ENCODE data around the gene SNAP47. TPM values are rescaled to one million over a fixed set of nuclear protein-coding genes. Genes with fewer than 3 reads are reported as not detected.

Gene SNAP47
- total RNA-seq, 4 donors from 2014 or later, result 35.8 to 51.0 (median 42.9) TPM

GRCh38 chr1:227746676-227747075, 11.4 kb downstream of the SNAP47 start:
- WGBS, result 74% methylated on average over 6 of the region's 6 CpGs
- no peak overlapping the region for H3K27ac ChIP-seq
- DNase-seq (ENCODE audit: low spot score in 2 of 2), result no peak
- H3K4me3 ChIP-seq, result no peak overlapping the region
- no peak for TF ChIP-seq POLR2A (IDR thresholded peaks at IDR 0.05)
- no peak for TF ChIP-seq EP300 (IDR thresholded peaks at IDR 0.05)
- no peak for TF ChIP-seq POLR2AphosphoS5 (IDR thresholded peaks at IDR 0.05)
- TF ChIP-seq CTCF (IDR thresholded peaks at IDR 0.05), result no peak
- H3K27me3 ChIP-seq, result no peaks in the 10 kb centered on the region
- H3K9me3 ChIP-seq, result no peaks in the 10 kb centered on the region
- peaks cover 27% of the 10 kb centered on the region for H3K36me3 ChIP-seq
- H3K4me1 ChIP-seq, result peaks cover 12% of the 10 kb centered on the region

DNA sequence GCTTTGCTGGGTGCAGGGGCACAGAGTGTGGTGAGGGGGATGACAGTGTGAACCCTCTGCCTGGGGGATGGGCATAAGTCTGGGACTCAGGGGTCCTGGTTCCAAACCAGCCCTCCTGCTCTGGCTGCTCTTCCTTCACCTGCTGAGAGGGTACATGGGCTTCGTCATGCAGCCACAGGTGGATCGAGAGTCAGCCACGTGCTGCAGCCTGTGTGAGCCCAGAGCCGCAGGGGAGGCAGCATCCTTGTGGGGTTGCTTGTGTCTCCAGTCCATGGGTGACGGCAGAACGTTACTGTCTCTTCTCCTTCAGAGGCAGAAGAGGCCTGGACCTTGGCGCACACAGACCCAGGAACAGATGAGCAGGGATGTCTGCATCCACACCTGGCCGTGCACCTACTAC, 12.1 kb downstream of the SNAP47 start:
- Histone ChIP-seq H3K36me3 (peaks cover 27% of the 10 kb centered on the region), H3K27me3 (no peaks in the 10 kb centered on the region), H3K4me1 (peaks cover 12% of the 10 kb centered on the region), H3K4me3 (no peak overlapping the region), H3K27ac (no peak overlapping the region), H3K9me3 (no peaks in the 10 kb centered on the region)
- DNase-seq (ENCODE audit: low spot score in 2 of 2), result peak in 1 of 2 donors; percentile 67
- WGBS, result 78% methylated on average over 6 of the region's 8 CpGs
- TF ChIP-seq EP300 (IDR thresholded peaks at IDR 0.05) (no peak), CTCF (IDR thresholded peaks at IDR 0.05) (no peak), POLR2A (IDR thresholded peaks at IDR 0.05) (no peak), POLR2AphosphoS5 (IDR thresholded peaks at IDR 0.05) (no peak)

GRCh38 chr1:227747948-227748495, 12.8 kb downstream of the SNAP47 start:
- Histone ChIP-seq H3K27me3 (no peaks in the 10 kb centered on the region), H3K36me3 (peaks cover 27% of the 10 kb centered on the region), H3K4me1 (peaks cover 12% of the 10 kb centered on the region), H3K9me3 (no peaks in the 10 kb centered on the region), H3K27ac (no peak overlapping the region), H3K4me3 (no peak overlapping the region)
- WGBS, result 86% methylated on average over 12 of the region's 18 CpGs
- peak in 1 of 2 donors; percentile 75 for DNase-seq (ENCODE audit: low spot score in 2 of 2)
- TF ChIP-seq POLR2A (IDR thresholded peaks at IDR 0.05) (no peak), CTCF (IDR thresholded peaks at IDR 0.05) (no peak), POLR2AphosphoS5 (IDR thresholded peaks at IDR 0.05) (no peak), EP300 (IDR thresholded peaks at IDR 0.05) (no peak)

GRCh38 chr1:227748496-227749182, 13.4 kb downstream of the SNAP47 start:
- no peaks in the 10 kb centered on the region for H3K27me3 ChIP-seq
- no peak overlapping the region for H3K27ac ChIP-seq
- TF ChIP-seq EP300 (IDR thresholded peaks at IDR 0.05) (peak; percentile 14), POLR2AphosphoS5 (IDR thresholded peaks at IDR 0.05) (no peak), CTCF (IDR thresholded peaks at IDR 0.05) (no peak), POLR2A (IDR thresholded peaks at IDR 0.05) (no peak)
- peaks cover 27% of the 10 kb centered on the region for H3K36me3 ChIP-seq
- no peaks in the 10 kb centered on the region for H3K9me3 ChIP-seq
- no peak overlapping the region for H3K4me3 ChIP-seq
- WGBS, result 69% methylated on average over 7 of the region's 7 CpGs
- DNase-seq (ENCODE audit: low spot score in 2 of 2), result peak; percentile 65
- peaks cover 15% of the 10 kb centered on the region for H3K4me1 ChIP-seq

DNA sequence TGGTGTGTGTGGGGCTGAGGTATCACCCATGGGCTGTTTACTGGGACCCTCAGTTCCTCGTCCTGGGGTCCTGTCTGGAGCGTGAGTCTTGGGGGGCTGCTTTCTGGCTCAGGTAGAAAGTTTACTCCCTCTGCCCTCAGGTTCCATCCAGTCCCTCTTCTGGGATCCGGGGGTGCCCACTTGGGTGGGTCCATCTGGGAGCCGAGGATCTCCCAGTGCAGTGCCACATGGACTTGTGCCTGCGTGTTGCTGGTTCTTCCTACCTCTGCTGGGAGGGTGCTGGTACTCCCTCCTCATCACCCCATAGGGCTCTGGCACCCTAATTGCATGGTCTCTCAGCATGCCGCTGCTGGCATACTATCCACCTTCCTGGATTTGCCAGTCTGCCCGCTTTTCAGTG, 14.0 kb downstream of the SNAP47 start:
- Histone ChIP-seq H3K36me3 (peaks cover 27% of the 10 kb centered on the region), H3K9me3 (no peaks in the 10 kb centered on the region), H3K4me3 (no peak overlapping the region), H3K27ac (no peak overlapping the region), H3K4me1 (peaks cover 21% of the 10 kb centered on the region), H3K27me3 (no peaks in the 10 kb centered on the region)
- WGBS, result 80% methylated on average over 7 of the region's 7 CpGs
- TF ChIP-seq CTCF (IDR thresholded peaks at IDR 0.05) (no peak), POLR2AphosphoS5 (IDR thresholded peaks at IDR 0.05) (no peak), POLR2A (IDR thresholded peaks at IDR 0.05) (no peak), EP300 (IDR thresholded peaks at IDR 0.05) (no peak)
- no peak for DNase-seq (ENCODE audit: low spot score in 2 of 2)
